Activated naive CD8-positive, alpha-beta T cell treated with anti-CD3 and anti-CD28 coated beads, Interleukin-2, amount 50 U/mL, for 24 hours (primary cell): ENCODE data around the gene DSG2.
A peak's percentile ranks its signal among the peaks of the same experiment; 100 is the strongest.
"Not testable (repeated sequence)": the region's sequence is repeated elsewhere in the genome, so short reads cannot be mapped to it uniquely, and the experiment has no call there.

Source experiments
- ATAC-seq: fragments of 150-1000 bp; cut with Tn5 transposase; one replicate; pipeline ENCODE4 v1.10.0; 2021
- DNase-seq: peaks from one replicate; pipeline ENCODE4 v3.0.0; 2021
- H3K27ac Mint-ChIP-seq: one replicate; pipeline ENCODE4 v1.8.0; 2021; ENCODE audit warnings: mild to moderate bottlenecking, mixed read lengths
- H3K27me3 Mint-ChIP-seq: one replicate; pipeline ENCODE4 v1.8.0; 2021; ENCODE audit warnings: mixed read lengths
- H3K36me3 Mint-ChIP-seq: one replicate; pipeline ENCODE4 v1.8.0; 2021; ENCODE audit warnings: low read depth, mixed read lengths
- H3K4me1 Mint-ChIP-seq: one replicate; pipeline ENCODE4 v1.8.0; 2021; ENCODE audit warnings: mixed read lengths
- H3K4me3 Mint-ChIP-seq: one replicate; pipeline ENCODE4 v1.8.0; 2021; ENCODE audit warnings: mild to moderate bottlenecking, moderate library complexity, mixed read lengths
- H3K9me3 Mint-ChIP-seq: one replicate; pipeline ENCODE4 v1.8.0; 2021; ENCODE audit warnings: mixed read lengths

The DSG2 gene

DNA sequence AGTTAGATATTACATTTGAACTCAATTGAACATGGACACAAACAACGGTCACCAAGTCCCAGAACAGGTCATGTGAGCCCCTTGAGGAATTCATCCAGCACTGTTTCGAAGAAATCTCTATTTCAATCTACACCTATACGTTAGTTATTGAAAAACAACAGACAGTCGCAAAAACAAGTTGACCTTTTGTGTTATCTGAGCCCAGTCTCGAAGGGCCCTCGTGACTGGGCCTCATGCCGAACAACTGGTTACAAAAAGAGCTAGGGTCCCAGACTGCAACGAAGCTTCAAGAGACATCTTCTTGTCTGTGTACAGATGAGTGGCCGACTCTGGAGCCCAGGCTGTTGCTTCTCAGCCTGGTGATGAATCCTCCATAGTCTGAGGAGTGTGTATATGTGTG, 5.3 kb upstream of the DSG2 start:
- no peak overlapping the region for H3K4me3 Mint-ChIP-seq
- H3K27ac Mint-ChIP-seq, result no peak overlapping the region
- H3K27me3 Mint-ChIP-seq, result peaks cover 11% of the 10 kb centered on the region
- ATAC-seq, result no peak
- H3K9me3 Mint-ChIP-seq, result no peaks in the 10 kb centered on the region
- no peaks in the 10 kb centered on the region for H3K36me3 Mint-ChIP-seq
- no peak for DNase-seq
- no peaks in the 10 kb centered on the region for H3K4me1 Mint-ChIP-seq

GRCh38 chr18:31493171-31493570, 4.8 kb upstream of the DSG2 start:
- Mint-ChIP-seq H3K27me3 (peaks cover 11% of the 10 kb centered on the region), H3K27ac (no peak overlapping the region), H3K4me1 (no peaks in the 10 kb centered on the region), H3K36me3 (no peaks in the 10 kb centered on the region), H3K4me3 (no peak overlapping the region), H3K9me3 (no peaks in the 10 kb centered on the region)
- DNase-seq, result no peak
- ATAC-seq, result no peak

DNA sequence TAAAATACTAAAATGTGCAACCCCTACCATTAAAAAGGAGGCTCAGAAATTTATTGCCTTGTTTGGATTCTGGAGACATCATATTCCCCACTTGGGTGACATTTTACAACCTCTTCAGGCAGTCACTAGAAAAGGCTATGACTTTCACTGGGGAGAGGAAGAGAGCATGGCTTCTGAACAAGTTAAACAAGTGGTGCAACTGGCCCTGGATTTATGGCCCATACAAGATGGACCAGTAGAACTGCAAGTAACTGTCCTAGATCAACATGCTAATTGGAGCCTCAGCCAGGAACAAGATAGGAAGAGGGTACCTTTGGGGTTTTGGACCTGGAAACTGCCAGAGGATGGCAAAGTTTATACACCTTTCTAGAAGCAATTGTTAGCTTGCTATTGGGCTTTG, 4.0 kb upstream of the DSG2 start:
- no peak overlapping the region for H3K27ac Mint-ChIP-seq
- H3K4me1 Mint-ChIP-seq, result peaks cover 4% of the 10 kb centered on the region
- H3K36me3 Mint-ChIP-seq, result no peaks in the 10 kb centered on the region

DNA sequence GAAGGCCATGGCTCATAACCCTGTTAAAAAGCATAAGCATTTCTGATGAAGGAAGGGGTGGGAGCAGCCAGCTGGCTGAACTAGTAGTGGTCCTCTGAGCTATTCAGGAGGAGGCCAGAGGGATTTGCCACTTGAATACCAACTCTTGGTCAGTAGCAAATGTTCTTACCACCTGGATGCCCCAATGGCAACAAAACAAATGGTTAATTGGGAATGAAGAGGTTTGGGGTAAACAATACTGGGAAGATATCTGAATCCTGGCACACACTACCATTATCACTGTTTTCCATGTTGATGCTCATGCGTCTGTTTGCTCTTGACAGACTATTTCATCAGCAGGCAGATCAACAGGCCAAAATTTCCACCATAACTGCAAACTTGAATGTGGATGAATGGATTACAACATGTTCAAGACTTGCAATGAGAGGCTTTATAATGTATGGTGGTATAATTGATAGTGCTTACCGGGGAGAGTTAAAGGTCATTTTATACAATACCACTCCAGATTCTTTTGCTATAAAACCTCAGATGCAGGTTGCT, 3.2 kb upstream of the DSG2 start:
- not testable (repeated sequence) for H3K27ac Mint-ChIP-seq, DNase-seq, H3K4me1 Mint-ChIP-seq, H3K9me3 Mint-ChIP-seq, H3K36me3 Mint-ChIP-seq, H3K4me3 Mint-ChIP-seq, ATAC-seq
- H3K27me3 Mint-ChIP-seq, result peaks cover 23% of the 10 kb centered on the region

More for the DNA sequence above, 4.0 kb upstream of the DSG2 start:
- DNase-seq, result no peak
- peaks cover 16% of the 10 kb centered on the region for H3K27me3 Mint-ChIP-seq
- H3K9me3 Mint-ChIP-seq, result no peaks in the 10 kb centered on the region
- no peak for ATAC-seq
- H3K4me3 Mint-ChIP-seq, result no peak overlapping the region

DNA sequence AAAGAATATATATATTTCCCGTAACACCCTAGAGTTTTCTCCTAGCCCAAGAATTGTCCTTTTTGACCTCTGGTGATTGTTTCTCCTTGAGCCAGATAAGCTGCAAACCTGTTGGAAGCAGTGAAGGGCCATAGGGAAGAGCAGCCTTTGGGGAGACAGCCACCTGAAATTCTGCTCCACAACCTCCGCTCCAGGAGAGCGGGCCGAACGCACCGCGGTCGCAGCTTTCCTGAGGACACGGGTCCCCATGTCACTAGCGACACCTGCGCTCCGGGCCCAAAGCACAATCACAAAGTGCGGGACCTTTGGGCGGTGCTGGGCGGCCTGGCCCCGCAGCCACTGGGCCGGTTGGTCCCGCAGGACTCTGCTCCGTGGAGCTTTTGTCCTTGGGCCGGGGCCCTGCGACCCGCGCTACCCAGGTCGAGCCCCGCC, 557 bp upstream of the DSG2 start:
- DNase-seq (no peak), ATAC-seq (peak; percentile 33)
- Mint-ChIP-seq H3K36me3 (no peaks in the 10 kb centered on the region), H3K4me3 (peak overlapping the region; percentile 42), H3K27me3 (peaks cover 31% of the 10 kb centered on the region), H3K4me1 (peaks cover 7% of the 10 kb centered on the region), H3K9me3 (no peaks in the 10 kb centered on the region), H3K27ac (no peak overlapping the region)

- Mint-ChIP-seq H3K4me1 (peaks cover 7% of the 10 kb centered on the region), H3K27ac (peak overlapping the region; percentile 18), H3K9me3 (no peaks in the 10 kb centered on the region), H3K36me3 (no peaks in the 10 kb centered on the region), H3K4me3 (peak overlapping the region; percentile 69), H3K27me3 (peaks cover 31% of the 10 kb centered on the region)
- ATAC-seq, result no peak
- no peak for DNase-seq
Measured at GRCh38 chr18:31498574-31499524, 872 bp downstream of the DSG2 start.

DNA sequence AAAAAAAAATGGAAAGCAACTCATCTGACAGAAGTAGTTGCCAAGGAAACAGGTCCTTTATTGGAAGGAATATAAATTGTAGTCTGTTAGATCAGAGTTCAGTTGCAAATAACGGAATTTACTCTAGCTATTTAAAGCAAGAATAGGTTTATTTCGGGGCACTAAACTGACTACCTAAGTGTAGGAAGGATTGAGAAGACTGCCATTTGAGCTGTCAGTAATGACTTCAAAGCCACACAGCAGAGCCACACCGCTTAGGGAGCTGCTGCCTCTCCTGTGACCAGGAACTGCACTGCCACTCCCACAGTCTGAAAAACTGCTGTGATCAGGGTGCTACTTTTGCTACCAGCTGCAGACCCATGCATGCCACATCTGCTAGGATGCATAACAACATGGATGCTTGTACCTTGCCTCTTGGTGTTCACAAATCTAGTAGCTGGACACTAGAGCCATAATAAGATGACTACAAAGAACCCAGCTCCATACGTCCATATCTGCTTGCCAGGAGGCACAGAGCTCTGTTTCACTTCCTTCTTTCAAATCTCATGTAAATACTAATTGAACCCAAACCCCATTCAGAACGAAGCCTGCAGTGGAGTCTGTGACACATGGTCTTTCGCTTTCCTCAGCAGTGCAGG, 2.2 kb downstream of the DSG2 start:
- Mint-ChIP-seq H3K4me3 (no peak overlapping the region), H3K9me3 (no peaks in the 10 kb centered on the region), H3K36me3 (no peaks in the 10 kb centered on the region), H3K27me3 (peaks cover 31% of the 10 kb centered on the region), H3K4me1 (peaks cover 7% of the 10 kb centered on the region), H3K27ac (no peak overlapping the region)
- ATAC-seq (no peak), DNase-seq (no peak)

DNA sequence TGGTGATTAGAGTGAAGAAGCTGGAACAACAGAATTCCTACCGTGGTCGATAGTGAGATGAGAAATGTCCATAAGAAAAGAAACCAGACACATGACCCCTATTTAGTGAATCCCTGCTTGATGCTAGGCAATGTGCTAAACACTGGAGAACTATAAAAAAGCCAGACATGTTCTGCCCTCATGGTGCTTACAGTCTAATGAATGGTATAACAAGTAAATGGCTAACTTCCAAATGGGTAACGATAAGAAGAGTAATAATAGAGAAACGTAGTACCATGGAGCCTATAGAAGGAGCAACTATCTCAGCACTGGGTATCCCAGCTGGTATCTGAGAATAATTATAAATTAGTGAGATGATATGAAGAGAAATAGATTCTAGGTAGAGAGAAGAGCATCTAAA, 5.0 kb downstream of the DSG2 start:
- no peak for ATAC-seq
- no peaks in the 10 kb centered on the region for H3K36me3 Mint-ChIP-seq

DNA sequence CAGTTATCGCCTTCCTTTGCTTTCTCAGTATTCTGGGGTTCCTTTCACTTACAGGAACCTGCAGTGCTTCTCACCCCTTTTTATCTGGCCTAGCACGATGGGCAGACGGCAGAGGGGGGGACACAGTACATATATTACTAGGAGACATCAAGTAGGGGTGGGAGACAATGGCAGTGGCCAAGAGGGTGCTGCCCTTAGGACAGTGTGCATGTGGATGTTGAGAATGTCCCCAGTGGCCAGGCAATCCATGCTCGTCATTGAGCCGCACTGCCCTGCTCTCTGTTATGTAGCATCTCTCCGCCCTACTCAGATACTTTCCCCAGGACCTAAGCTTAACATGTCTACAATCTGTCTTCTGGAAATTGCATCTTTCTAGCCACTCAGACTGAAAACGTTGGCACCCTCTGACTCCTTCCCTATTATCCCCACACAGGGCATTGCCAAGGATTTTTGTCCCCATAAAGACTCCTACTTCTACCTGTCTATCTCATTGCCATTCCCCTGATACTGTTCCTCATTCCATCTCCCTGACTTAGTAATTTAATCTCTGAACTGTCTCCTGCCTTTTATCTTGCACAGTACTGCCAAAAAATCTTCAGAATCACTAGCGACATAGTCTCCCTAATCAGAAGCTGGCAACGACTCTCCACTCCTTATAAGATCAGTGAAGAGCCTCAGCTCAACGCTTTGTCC, 6.6 kb downstream of the DSG2 start:
- Mint-ChIP-seq H3K36me3 (no peaks in the 10 kb centered on the region), H3K27ac (no peak overlapping the region), H3K4me1 (no peaks in the 10 kb centered on the region), H3K27me3 (peaks cover 13% of the 10 kb centered on the region), H3K9me3 (no peaks in the 10 kb centered on the region), H3K4me3 (no peak overlapping the region)
- DNase-seq (no peak), ATAC-seq (no peak)

More for the DNA sequence above, 5.0 kb downstream of the DSG2 start:
- Mint-ChIP-seq H3K4me1 (peaks cover 7% of the 10 kb centered on the region), H3K4me3 (no peak overlapping the region), H3K27ac (no peak overlapping the region), H3K9me3 (no peaks in the 10 kb centered on the region), H3K27me3 (peaks cover 22% of the 10 kb centered on the region)
- no peak for DNase-seq

DNA sequence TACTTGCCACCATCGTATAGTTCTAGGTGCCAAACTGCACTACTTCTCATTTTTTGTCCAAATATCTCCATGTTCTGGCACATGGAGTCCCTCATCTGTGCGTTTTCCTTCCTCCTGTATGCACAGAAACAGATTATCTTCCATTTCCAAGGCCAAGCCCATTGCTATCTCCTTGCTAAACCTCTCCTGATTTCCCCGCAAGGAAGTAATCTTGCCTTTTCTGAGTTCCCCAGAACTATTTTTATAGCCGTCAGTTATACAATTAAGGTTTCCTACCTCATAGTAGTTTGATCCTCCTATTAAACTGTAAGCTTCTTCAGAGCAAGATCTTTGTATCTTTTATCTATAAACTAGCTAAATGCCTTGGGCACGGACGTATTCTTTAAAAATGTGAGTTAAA, 7.2 kb downstream of the DSG2 start:
- H3K27ac Mint-ChIP-seq, result no peak overlapping the region
- H3K27me3 Mint-ChIP-seq, result peaks cover 9% of the 10 kb centered on the region
- no peak for DNase-seq
- H3K9me3 Mint-ChIP-seq, result no peaks in the 10 kb centered on the region
- H3K4me1 Mint-ChIP-seq, result no peaks in the 10 kb centered on the region
- H3K4me3 Mint-ChIP-seq, result no peak overlapping the region
- ATAC-seq, result no peak
- no peaks in the 10 kb centered on the region for H3K36me3 Mint-ChIP-seq

DNA sequence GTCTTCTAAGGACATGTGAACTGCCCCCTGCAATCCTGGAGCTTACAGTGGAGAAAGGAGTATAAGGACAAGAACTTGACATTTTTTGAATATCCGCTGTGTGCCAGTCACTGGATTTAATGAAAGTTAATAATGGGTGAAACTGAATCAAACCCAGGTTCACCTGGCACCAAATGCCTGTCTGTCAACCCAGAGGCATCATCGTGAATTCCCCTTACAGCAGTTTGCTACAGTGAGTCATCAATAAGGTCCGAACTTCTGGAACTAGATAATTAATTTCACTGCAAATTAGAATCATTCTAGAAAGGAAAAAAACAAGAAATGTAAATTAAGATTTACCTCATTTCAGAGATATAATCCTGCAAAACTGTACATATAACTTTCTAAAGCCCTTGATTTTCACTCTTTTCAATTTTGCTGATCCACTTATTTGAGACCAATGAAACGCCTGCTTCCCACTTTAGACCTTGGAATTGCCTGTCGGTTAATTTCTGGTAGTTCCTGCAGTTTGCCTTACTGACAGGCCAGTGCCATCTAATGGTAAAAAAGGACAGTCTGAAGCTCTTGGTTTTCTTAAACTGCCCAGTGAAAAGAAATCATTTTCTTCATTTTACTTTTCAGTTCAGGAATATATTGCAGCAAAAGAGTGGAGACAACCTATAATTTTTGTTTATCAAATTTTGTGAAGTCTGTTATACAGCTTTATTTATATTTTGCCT, 8.2 kb downstream of the DSG2 start:
- H3K27me3 Mint-ChIP-seq, result peaks cover 4% of the 10 kb centered on the region
- H3K4me3 Mint-ChIP-seq, result no peak overlapping the region
- no peaks in the 10 kb centered on the region for H3K9me3 Mint-ChIP-seq
- no peak overlapping the region for H3K27ac Mint-ChIP-seq
- H3K36me3 Mint-ChIP-seq, result no peaks in the 10 kb centered on the region
- DNase-seq, result no peak
- H3K4me1 Mint-ChIP-seq, result no peaks in the 10 kb centered on the region
- ATAC-seq, result no peak

GRCh38 chr18:31507124-31507523, 9.1 kb downstream of the DSG2 start:
- not testable (repeated sequence) for ATAC-seq, DNase-seq, H3K27me3 Mint-ChIP-seq, H3K4me3 Mint-ChIP-seq, H3K9me3 Mint-ChIP-seq, H3K36me3 Mint-ChIP-seq, H3K4me1 Mint-ChIP-seq, H3K27ac Mint-ChIP-seq

- no peak overlapping the region for H3K27ac Mint-ChIP-seq
- no peaks in the 10 kb centered on the region for H3K36me3 Mint-ChIP-seq
- no peak for ATAC-seq
- no peak overlapping the region for H3K4me3 Mint-ChIP-seq
- H3K9me3 Mint-ChIP-seq, result no peaks in the 10 kb centered on the region
- H3K27me3 Mint-ChIP-seq, result peaks cover 4% of the 10 kb centered on the region
- DNase-seq, result no peak
- H3K4me1 Mint-ChIP-seq, result no peaks in the 10 kb centered on the region
Measured at GRCh38 chr18:31508781-31509180, 10.8 kb downstream of the DSG2 start.

- H3K4me3 Mint-ChIP-seq, result no peak overlapping the region
- no peaks in the 10 kb centered on the region for H3K36me3 Mint-ChIP-seq
- H3K27ac Mint-ChIP-seq, result no peak overlapping the region
- no peaks in the 10 kb centered on the region for H3K9me3 Mint-ChIP-seq
- DNase-seq (no peak), ATAC-seq (no peak)
- no peaks in the 10 kb centered on the region for H3K4me1 Mint-ChIP-seq
- peaks cover 4% of the 10 kb centered on the region for H3K27me3 Mint-ChIP-seq
Measured at GRCh38 chr18:31509571-31509970, 11.6 kb downstream of the DSG2 start.
